Measurements from ENCODE around the gene COPS8. TPM values are rescaled to one million over a fixed set of nuclear protein-coding genes. Genes with fewer than 3 reads are reported as not detected.

Gene COPS8
- total RNA-seq, 1 experiment from 2014 or later: 64.7 TPM

DNA sequence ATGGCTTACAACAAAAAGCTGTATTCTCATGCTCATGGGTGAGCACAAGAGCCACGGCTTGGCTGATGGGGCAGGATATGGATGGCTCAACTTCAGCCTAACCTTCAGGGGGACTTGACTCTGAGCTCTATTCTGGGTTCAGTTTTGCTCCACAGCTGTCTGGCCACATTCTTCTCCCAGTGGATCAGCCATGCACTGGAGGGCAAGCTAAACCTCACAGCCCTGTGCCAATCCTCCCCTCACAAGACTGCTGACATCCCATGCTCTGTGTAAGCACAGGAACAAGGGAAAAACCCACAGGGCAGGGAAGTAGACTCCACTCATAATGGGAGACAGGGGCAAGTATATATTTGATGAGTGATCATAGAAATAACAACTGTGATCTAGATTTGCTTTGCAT is 35.6 kb downstream of the COPS8 start:
- no peak overlapping the region for H2AFZ ChIP-seq
- H4K20me1 ChIP-seq (ENCODE audit: insufficient read depth): no peaks in the 10 kb centered on the region
- H3F3A ChIP-seq (ENCODE audit: insufficient read depth, low read depth): peaks cover 10% of the 10 kb centered on the region; the same call in 1 of the 2 replicates
- no peak overlapping the region for H3K4me3 ChIP-seq
- H3K27ac ChIP-seq: no peak overlapping the region
- no peaks in the 10 kb centered on the region for H3K27me3 ChIP-seq (ENCODE audit: insufficient read depth, low read depth)
- intact Hi-C loops (cut with micrococcal nuclease; ENCODE audit: unreplicated experiment): loop anchor here (10.0 kb wide), 1 partner anchor 623 kb away; no protein-coding TSS in a partner anchor
- BruUV-seq (replicated peaks): no TSS peak
- H3K79me2 ChIP-seq (ENCODE audit: low read depth): no peaks in the 10 kb centered on the region
- ChIA-PET POLR2A (ENCODE audit: unreplicated experiment) (no interaction called here), CTCF (no interaction called here)
- no peak for TF ChIP-seq EZH2 (IDR thresholded peaks at IDR 0.05; ENCODE audit: low read depth)
- TF ChIP-seq, protein P1, sequence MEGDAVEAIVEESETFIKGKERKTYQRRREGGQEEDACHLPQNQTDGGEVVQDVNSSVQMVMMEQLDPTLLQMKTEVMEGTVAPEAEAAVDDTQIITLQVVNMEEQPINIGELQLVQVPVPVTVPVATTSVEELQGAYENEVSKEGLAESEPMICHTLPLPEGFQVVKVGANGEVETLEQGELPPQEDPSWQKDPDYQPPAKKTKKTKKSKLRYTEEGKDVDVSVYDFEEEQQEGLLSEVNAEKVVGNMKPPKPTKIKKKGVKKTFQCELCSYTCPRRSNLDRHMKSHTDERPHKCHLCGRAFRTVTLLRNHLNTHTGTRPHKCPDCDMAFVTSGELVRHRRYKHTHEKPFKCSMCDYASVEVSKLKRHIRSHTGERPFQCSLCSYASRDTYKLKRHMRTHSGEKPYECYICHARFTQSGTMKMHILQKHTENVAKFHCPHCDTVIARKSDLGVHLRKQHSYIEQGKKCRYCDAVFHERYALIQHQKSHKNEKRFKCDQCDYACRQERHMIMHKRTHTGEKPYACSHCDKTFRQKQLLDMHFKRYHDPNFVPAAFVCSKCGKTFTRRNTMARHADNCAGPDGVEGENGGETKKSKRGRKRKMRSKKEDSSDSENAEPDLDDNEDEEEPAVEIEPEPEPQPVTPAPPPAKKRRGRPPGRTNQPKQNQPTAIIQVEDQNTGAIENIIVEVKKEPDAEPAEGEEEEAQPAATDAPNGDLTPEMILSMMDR (conservative IDR thresholded peaks at IDR 0.05): no peak
- no peaks in the 10 kb centered on the region for H3K9me2 ChIP-seq (ENCODE audit: insufficient read depth)
- no peak for DNase-seq
- no peak overlapping the region for H3K4me2 ChIP-seq
- 0 out of 2 replicates have a peak, but pooled peaks cover 2% of the 10 kb centered on the region for H3K9me3 ChIP-seq (ENCODE audit: insufficient read depth, low read depth)
- peaks cover 19% of the 10 kb centered on the region; the same call in 1 of the 2 replicates for H3K4me1 ChIP-seq (replicated peaks; ENCODE audit: insufficient read depth)
- H3K36me3 ChIP-seq (ENCODE audit: low read depth): no peaks in the 10 kb centered on the region

DNA sequence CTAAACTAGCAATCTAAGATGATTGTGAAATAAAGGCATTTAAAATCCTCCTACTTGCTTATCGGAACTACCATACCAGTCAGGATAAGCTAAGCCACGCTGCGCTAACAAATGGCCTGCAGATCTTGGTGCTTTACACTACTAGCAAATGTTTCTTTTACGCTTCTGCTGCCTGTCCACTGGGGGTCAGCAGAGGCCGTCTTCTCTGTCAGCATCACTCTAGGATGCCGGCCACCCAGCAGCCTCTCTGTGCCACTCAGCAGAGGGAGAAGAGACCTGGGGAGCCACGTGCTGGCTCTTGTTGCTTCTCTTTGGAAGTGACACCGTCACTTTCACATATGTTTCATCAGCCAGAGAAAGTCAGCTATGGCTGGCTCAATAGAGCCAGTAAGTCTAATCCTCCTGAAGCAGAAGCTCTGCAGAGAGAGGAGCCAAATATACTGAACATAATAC is 36.6 kb downstream of the COPS8 start:
- Histone ChIP-seq H3K36me3 (ENCODE audit: low read depth) (no peaks in the 10 kb centered on the region), H3K9me2 (ENCODE audit: insufficient read depth) (no peaks in the 10 kb centered on the region), H3K9me3 (ENCODE audit: insufficient read depth, low read depth) (0 out of 2 replicates have a peak, but pooled peaks cover 2% of the 10 kb centered on the region), H3K27me3 (ENCODE audit: insufficient read depth, low read depth) (no peaks in the 10 kb centered on the region), H3K79me2 (ENCODE audit: low read depth) (no peaks in the 10 kb centered on the region), H3K4me2 (peak overlapping the region; percentile 29), H4K20me1 (ENCODE audit: insufficient read depth) (no peaks in the 10 kb centered on the region), H3F3A (ENCODE audit: insufficient read depth, low read depth) (peaks cover 10% of the 10 kb centered on the region; the same call in 1 of the 2 replicates), H3K4me3 (no peak overlapping the region), H3K27ac (peak overlapping the region; percentile 44), H2AFZ (peak overlapping the region; percentile 57), H3K4me1 (replicated peaks; ENCODE audit: insufficient read depth) (peaks cover 19% of the 10 kb centered on the region; the same call in 1 of the 2 replicates)
- intact Hi-C loops (cut with micrococcal nuclease; ENCODE audit: unreplicated experiment): loop anchor here (1.0 to 10.0 kb wide), 2 partner anchors 450 to 623 kb away; no protein-coding TSS in a partner anchor
- no peak for TF ChIP-seq EZH2 (IDR thresholded peaks at IDR 0.05; ENCODE audit: low read depth)
- TF ChIP-seq, protein P1 (conservative IDR thresholded peaks at IDR 0.05): peak; percentile 79
- peak; percentile 55 to 67 for DNase-seq
- BruUV-seq (replicated peaks): no TSS peak
- ChIA-PET POLR2A (ENCODE audit: unreplicated experiment) (interaction anchor here (0.5 to 0.7 kb wide), 2 partner anchors 15 to 540 kb away, joined by 4 read pairs; no protein-coding TSS in a partner anchor), CTCF (interaction anchor here (0.7 to 0.8 kb wide), 3 partner anchors 436 to 450 kb away, joined by 3 read pairs; no protein-coding TSS in a partner anchor)

DNA sequence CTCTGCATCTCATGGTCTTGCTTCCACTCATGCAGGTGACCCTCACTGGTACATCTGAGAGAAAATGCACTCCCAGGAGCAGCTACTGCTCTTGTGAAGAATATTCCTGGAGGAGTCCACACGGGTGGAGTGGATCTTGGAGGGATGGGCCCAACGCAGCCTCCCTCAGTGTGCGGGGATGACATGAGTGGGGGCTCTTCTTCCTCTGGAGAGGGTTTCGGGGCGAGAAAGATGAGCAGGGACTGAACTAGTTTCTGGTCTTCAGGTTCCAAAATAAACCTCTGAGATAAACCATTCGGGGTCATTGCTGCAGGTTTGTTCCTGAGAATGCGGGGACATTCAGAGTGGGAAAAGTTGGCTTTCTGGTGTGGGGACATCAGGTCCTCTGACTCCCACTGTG is 39.1 kb downstream of the COPS8 start:
- no peak overlapping the region for H3K27ac ChIP-seq
- H3K9me3 ChIP-seq (ENCODE audit: insufficient read depth, low read depth): peaks cover 2% of the 10 kb centered on the region; the same call in 1 of the 2 replicates
- peaks cover 22% of the 10 kb centered on the region for H3K4me1 ChIP-seq (replicated peaks; ENCODE audit: insufficient read depth)
- intact Hi-C loops (cut with micrococcal nuclease; ENCODE audit: unreplicated experiment): loop anchor here (10.0 kb wide), 1 partner anchor 620 kb away; no protein-coding TSS in a partner anchor
- H3K79me2 ChIP-seq (ENCODE audit: low read depth): no peaks in the 10 kb centered on the region
- no peak for DNase-seq
- peaks cover 14% of the 10 kb centered on the region for H3F3A ChIP-seq (ENCODE audit: insufficient read depth, low read depth)
- no peak overlapping the region for H3K4me2 ChIP-seq
- no peaks in the 10 kb centered on the region for H3K27me3 ChIP-seq (ENCODE audit: insufficient read depth, low read depth)
- no peak overlapping the region for H3K4me3 ChIP-seq
- H3K9me2 ChIP-seq (ENCODE audit: insufficient read depth): no peaks in the 10 kb centered on the region
- H3K36me3 ChIP-seq (ENCODE audit: low read depth): no peaks in the 10 kb centered on the region
- CTCF ChIA-PET: no interaction called here
- H4K20me1 ChIP-seq (ENCODE audit: insufficient read depth): no peaks in the 10 kb centered on the region
- no peak for TF ChIP-seq EZH2 (IDR thresholded peaks at IDR 0.05; ENCODE audit: low read depth)
- TF ChIP-seq, protein P1 (conservative IDR thresholded peaks at IDR 0.05): no peak
- no TSS peak for BruUV-seq (replicated peaks)
- POLR2A ChIA-PET (ENCODE audit: unreplicated experiment): interaction anchor here (0.7 kb wide), 1 partner anchor 109 kb away, joined by 3 read pairs; no protein-coding TSS in a partner anchor
- H2AFZ ChIP-seq: no peak overlapping the region

Data from PC-9 (cell line).